ENCODE results near the gene EXD2. TPM values are rescaled to one million over a fixed set of nuclear protein-coding genes. Genes with fewer than 3 reads are reported as not detected.

EXD2 gene
- total and polyA plus RNA-seq, 9 donors, result 11.3 to 23.1 (median 17.0) TPM

GRCh38 chr14:69287098-69288010 is 96.1 kb downstream of the EXD2 start:
- Histone ChIP-seq H3K4me1 (ENCODE audit: insufficient read depth) (peaks cover 10% of the 10 kb centered on the region), H3K4me3 (no peak overlapping the region), H3K27me3 (no peaks in the 10 kb centered on the region), H3K9me3 (no peaks in the 10 kb centered on the region), H3K27ac (peak overlapping the region in 1 of 2 donors; percentile 34), H3K36me3 (no peaks in the 10 kb centered on the region)
- TF ChIP-seq, protein P1, sequence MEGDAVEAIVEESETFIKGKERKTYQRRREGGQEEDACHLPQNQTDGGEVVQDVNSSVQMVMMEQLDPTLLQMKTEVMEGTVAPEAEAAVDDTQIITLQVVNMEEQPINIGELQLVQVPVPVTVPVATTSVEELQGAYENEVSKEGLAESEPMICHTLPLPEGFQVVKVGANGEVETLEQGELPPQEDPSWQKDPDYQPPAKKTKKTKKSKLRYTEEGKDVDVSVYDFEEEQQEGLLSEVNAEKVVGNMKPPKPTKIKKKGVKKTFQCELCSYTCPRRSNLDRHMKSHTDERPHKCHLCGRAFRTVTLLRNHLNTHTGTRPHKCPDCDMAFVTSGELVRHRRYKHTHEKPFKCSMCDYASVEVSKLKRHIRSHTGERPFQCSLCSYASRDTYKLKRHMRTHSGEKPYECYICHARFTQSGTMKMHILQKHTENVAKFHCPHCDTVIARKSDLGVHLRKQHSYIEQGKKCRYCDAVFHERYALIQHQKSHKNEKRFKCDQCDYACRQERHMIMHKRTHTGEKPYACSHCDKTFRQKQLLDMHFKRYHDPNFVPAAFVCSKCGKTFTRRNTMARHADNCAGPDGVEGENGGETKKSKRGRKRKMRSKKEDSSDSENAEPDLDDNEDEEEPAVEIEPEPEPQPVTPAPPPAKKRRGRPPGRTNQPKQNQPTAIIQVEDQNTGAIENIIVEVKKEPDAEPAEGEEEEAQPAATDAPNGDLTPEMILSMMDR (IDR thresholded peaks at IDR 0.05), result no peak
- no peak for TF ChIP-seq EP300 (IDR thresholded peaks at IDR 0.05)
- no peak for TF ChIP-seq POLR2A (IDR thresholded peaks at IDR 0.05)
- DNase-seq, result peak in 2 of 5 donors; percentile 18 to 25
- intact Hi-C loops (cut with DNase I), result no loop called here
- 15 to 19% (median 16%) methylated on average over 9 of the region's 9 CpGs for WGBS, 3 donors

- Histone ChIP-seq H3K9me3 (no peaks in the 10 kb centered on the region), H3K27me3 (no peaks in the 10 kb centered on the region), H3K4me1 (ENCODE audit: insufficient read depth) (peaks cover 10% of the 10 kb centered on the region), H3K27ac (peak overlapping the region in 1 of 2 donors; percentile 34), H3K4me3 (no peak overlapping the region), H3K36me3 (no peaks in the 10 kb centered on the region)
- WGBS, 3 donors, result 30 to 33% (median 31%) methylated on average over 8 of the region's 8 CpGs
- intact Hi-C loops (cut with DNase I), result no loop called here
- DNase-seq, result peak; percentile 53 to 73 (median 66)
- TF ChIP-seq, protein P1 (IDR thresholded peaks at IDR 0.05), result peak in 1 of 3 donors; percentile 13
- TF ChIP-seq EP300 (IDR thresholded peaks at IDR 0.05), result no peak
Measured at GRCh38 chr14:69288011-69288771, 96.9 kb downstream of the EXD2 start.

GRCh38 chr14:69288956-69289705 is 97.8 kb downstream of the EXD2 start:
- Histone ChIP-seq H3K36me3 (no peaks in the 10 kb centered on the region), H3K27me3 (no peaks in the 10 kb centered on the region), H3K4me3 (no peak overlapping the region), H3K27ac (no peak overlapping the region), H3K4me1 (ENCODE audit: insufficient read depth) (peaks cover 10% of the 10 kb centered on the region), H3K9me3 (no peaks in the 10 kb centered on the region)
- no peak for DNase-seq
- 94 to 97% (median 97%) methylated on average over 9 of the region's 9 CpGs for WGBS, 3 donors
- intact Hi-C loops (cut with DNase I), result no loop called here
- no peak for TF ChIP-seq POLR2A (IDR thresholded peaks at IDR 0.05)
- TF ChIP-seq EP300 (IDR thresholded peaks at IDR 0.05), result no peak
- TF ChIP-seq, protein P1 (IDR thresholded peaks at IDR 0.05), result no peak

Data from ovary (tissue), 9 donors.